Mesangial cell (primary cell): ENCODE data around the gene COQ8B. TPM values are rescaled to one million over a fixed set of nuclear protein-coding genes. Genes with fewer than 3 reads are reported as not detected.

Experiments
- total RNA-seq: library from RNA; depleted of rRNA; stranded (reverse); fragments of >200 nt; gene quantifications from 2 replicates; pipeline ENCODE4 v1.2.3, GENCODE V29; 2015

The COQ8B gene
- total RNA-seq: 34.1 and 59.8 TPM in 2 replicates

GRCh38 chr19:40716482-40717324 lies at the start of gene COQ8B, which contains the start of gene ITPKC:
TSS of gene COQ8B (minus strand) at chr19:40716886. CDS start at chr19:40714632, 2,254 bp downstream.
TSS of gene ITPKC (plus strand) at chr19:40717112. CDS start at chr19:40717136, 24 bp downstream.

DNA sequence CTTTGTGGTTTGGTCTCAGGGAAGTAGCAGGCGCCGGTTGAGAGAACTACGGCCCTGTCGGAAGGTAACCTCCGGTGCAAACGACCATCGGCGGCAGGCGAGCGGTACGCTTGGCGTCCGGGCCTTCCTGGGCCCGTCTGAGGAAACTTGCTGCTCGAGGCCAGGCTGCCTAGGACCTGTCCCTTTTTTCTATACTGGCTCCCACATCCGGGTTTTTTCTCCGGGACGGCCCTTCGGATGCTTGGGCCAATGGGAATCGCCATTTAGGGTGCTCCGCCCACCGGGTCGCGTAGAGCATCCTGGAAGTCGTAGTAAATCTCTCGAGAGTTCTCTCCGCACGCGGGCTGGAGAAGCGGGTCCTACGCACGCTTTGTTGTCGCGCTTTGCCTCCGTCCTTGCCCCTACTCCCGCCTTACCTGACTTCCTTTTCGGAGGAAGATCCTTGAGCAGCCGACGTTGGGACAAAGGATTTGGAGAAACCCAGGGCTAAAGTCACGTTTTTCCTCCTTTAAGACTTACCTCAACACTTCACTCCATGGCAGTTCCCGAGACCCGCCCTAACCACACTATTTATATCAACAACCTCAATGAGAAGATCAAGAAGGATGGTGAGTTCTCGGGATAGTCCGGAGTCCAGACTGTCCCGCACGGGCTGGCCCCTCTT lies 34.3 kb upstream of the COQ8B start, which contains the start of gene SNRPA:
Gene SNRPA (plus strand): TSS at position 330 of the 664 bp plus-strand sequence. CDS start 206 bp downstream, at position 536.

DNA sequence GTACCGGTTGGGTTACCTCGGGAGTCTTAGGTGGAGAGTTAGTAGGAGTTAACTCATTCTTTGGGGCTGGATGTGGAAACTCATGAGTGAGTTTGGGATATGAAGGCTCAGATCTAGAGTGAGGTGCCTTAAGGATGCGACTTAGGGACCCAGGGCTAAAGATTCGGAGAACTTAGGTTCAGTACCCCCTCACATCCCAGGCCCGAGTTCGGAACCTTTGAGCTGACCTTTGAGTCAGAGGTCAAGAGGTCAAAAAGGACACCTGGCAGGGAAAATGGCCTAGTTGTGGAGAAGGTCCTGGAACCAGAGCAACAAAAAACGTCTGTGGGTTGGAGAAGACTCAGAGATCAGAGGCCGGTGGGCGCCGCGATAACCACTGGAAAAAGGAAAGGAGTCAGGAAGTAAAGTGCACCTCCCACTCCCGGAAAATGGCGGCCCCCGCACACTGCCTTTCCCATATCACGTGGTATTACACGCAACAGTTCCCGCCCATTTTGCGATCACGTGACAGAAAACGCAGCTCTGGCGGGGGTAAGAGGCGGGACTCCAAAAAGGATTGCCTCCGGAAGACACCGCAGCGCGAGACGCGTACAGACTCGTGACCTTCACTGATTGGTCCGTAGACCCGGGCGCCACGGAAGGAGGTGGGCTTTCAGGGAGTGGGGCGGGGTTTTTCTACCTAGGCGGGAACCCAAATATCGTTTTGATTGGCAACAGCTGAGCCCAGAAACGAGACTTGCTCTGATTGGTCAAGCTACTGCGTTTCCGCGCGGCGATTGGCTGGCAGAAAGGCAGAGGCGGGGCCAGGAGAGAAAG lies 33.6 kb upstream of the COQ8B start, which contains the start of gene ACTMAP:
Gene ACTMAP (minus strand): TSS at position 420 of the 816 bp plus-strand sequence. CDS start 674 bp downstream, outside the sequence.

DNA sequence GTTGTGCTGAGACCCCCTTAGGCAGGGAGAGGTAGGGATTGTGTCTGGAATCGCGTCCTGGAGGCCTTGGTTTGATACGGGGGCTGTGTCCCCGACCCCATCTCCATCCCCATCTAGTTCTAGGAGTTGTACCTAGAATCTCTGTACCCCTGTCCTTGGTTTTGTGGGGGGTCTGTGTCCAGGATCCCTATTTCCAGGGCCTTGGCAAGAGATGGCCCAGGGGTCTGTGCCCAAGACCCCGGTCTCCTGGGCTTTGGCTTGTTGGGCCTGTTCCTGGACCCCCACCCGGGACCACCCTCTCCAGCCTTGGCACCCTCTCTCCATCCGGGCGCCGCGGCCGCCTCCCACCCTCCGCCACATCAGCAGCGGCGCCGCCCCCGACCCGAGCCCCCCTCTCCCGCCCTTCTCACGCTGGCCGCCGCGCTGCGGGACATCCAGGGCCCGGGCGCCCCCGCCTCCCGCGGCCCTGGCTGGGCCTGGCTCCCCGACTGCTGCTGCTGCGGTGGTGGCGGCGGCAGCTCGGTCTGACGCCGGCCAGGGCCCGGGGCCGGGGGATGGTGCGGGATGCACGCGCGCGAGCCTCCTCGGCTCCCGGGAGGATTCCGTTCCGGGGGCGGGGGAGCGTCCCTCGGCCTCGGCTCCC lies 26.5 kb downstream of the COQ8B start, which contains the start of gene NUMBL:
Gene NUMBL (minus strand): TSS at position 602 of the 643 bp plus-strand sequence. CDS start 168 bp downstream, at position 434.

Other genes starting within 250 kb of the COQ8B start
- 0.38 and 0.49 TPM in 2 replicates for gene SPTBN4, start 249.9 kb downstream of the COQ8B start, total RNA-seq
- 139 and 152 TPM in 2 replicates for gene SHKBP1, start 140.0 kb downstream of the COQ8B start, total RNA-seq
- 77.6 and 170 TPM in 2 replicates for gene LTBP4, start 115.5 kb downstream of the COQ8B start, total RNA-seq
- 26.4 and 31.7 TPM in 2 replicates for gene NUMBL, start 26.2 kb downstream of the COQ8B start, total RNA-seq
- gene ITPKC, start 226 bp upstream of the COQ8B start, total RNA-seq: 9.6 and 17.9 TPM in 2 replicates
- gene ACTMAP, start 33.6 kb upstream of the COQ8B start, total RNA-seq: 3.4 and 12.2 TPM in 2 replicates
- 113 and 206 TPM in 2 replicates for gene SNRPA, start 34.3 kb upstream of the COQ8B start, total RNA-seq
- gene MIA, start 58.6 kb upstream of the COQ8B start, total RNA-seq: not detected in 2 replicates
- 20.0 and 29.3 TPM in 2 replicates for gene RAB4B, start 61.4 kb upstream of the COQ8B start, total RNA-seq
- gene EGLN2, start 82.3 kb upstream of the COQ8B start, total RNA-seq: 87.7 and 92.9 TPM in 2 replicates
- gene CYP2A6, start 133.6 kb upstream of the COQ8B start, total RNA-seq: not detected in 2 replicates
- not detected in 2 replicates for gene CYP2A7, start 165.3 kb upstream of the COQ8B start, total RNA-seq